HepG2 (cell line): ENCODE data around the gene SYT8. TPM values are rescaled to one million over a fixed set of nuclear protein-coding genes. Genes with fewer than 3 reads are reported as not detected.

Experiments used
- ATAC-seq: fragments of 200-7000 bp; cut with Tn5 transposase; 3 replicates; pipeline ENCODE4 v1.9.1; 2020; ENCODE audit warnings: mild to moderate bottlenecking, moderate library complexity
- BruUV-seq: library from RNA; stranded (reverse); fragments of 400-500 nt; replicated peaks from 2 replicates; lab custom pipeline; 2021; lab: Mats Ljungman, UMichigan
- CTCF ChIA-PET: fragments of 300-600 bp; formaldehyde crosslinking; extraction: SDS; loops from one replicate; lab custom pipeline; 2021; ENCODE audit warnings: low total read pairs, inconsistent platforms, low intra/inter-chr PET ratio; lab: Yijun Ruan, JAX
- POLR2A ChIA-PET: fragments of 350-600 bp; sonication (Branson Sonifier 250); formaldehyde crosslinking; loops from one replicate; lab custom pipeline; 2020; ENCODE audit warnings: antibody characterized with exemption, inconsistent platforms; lab: Yijun Ruan, JAX
- DNase-seq: peaks from one replicate; pipeline ENCODE4 v3.0.0-alpha.2; 2015; ENCODE audit warnings: low spot score
- FAIRE-seq: peaks from 3 replicates; lab custom pipeline; 2011; peaks lifted over from hg19 to GRCh38; lab: Jason Lieb, UNC
- H2AFZ ChIP-seq: one replicate; pipeline ENCODE4 v1.6.1; 2011; ENCODE audit warnings: low read length, inconsistent platforms
- H3K27ac ChIP-seq: fragments of 300-600 bp; 3 replicates; pipeline ENCODE4 v1.8.0; 2011; ENCODE audit warnings: mixed run types, mild to moderate bottlenecking, mixed read lengths, low read length, inconsistent platforms; ENCODE audit not compliant: insufficient read depth; ENCODE audit errors: extremely low read length
- H3K27me3 ChIP-seq, 2 experiments: fragments of 200-600 bp in 1 of 2; 2 replicates in 1 of 2; 3 replicates in 1 of 2; pipeline versions ENCODE4 v1.6.0 to v1.8.0; 2011; ENCODE audit warnings: low read length in 2 of 2, mild to moderate bottlenecking in 2 of 2, moderate library complexity in 2 of 2, inconsistent platforms in 1 of 2; ENCODE audit not compliant: insufficient read depth in 2 of 2, control insufficient read depth in 1 of 2
- H3K36me3 ChIP-seq, 2 experiments: fragments of 200-600 bp in 1 of 2; replicated peaks in 1 of 2; 2 replicates in 1 of 2; 3 replicates in 1 of 2; pipeline versions ENCODE4 v1.5.1 to v1.8.0; 2011; ENCODE audit warnings: low read length in 2 of 2, inconsistent platforms in 1 of 2; ENCODE audit not compliant: insufficient read depth in 2 of 2, control insufficient read depth in 1 of 2
- H3K4me1 ChIP-seq: 2 replicates; pipeline ENCODE4 v1.5.1; 2012; ENCODE audit warnings: low read length, inconsistent platforms; ENCODE audit not compliant: insufficient read depth
- H3K4me2 ChIP-seq: 2 replicates; pipeline ENCODE4 v1.6.0; 2011; ENCODE audit warnings: low read depth, low read length, inconsistent platforms
- H3K4me3 ChIP-seq, 3 experiments: fragments of 200-600 bp in 1 of 3; sonication (generic), shearing (Covaris generic) in 1 of 3; replicated peaks in 1 of 3; 2 replicates each; pipeline ENCODE4 v1.5.1; 2011 to 2016; ENCODE audit warnings: low read length in 3 of 3, inconsistent platforms in 2 of 3, low read depth in 2 of 3, mild to moderate bottlenecking in 2 of 3, control low read depth in 1 of 3, mixed read lengths in 1 of 3; ENCODE audit not compliant: insufficient read depth in 1 of 3
- H3K79me2 ChIP-seq: one replicate; pipeline ENCODE4 v1.6.1; 2011; ENCODE audit warnings: low read length, inconsistent platforms; ENCODE audit not compliant: insufficient read depth
- H3K9ac ChIP-seq: 2 replicates; pipeline ENCODE4 v1.6.0; 2011; ENCODE audit warnings: mild to moderate bottlenecking, low read depth, low read length, inconsistent platforms; ENCODE audit not compliant: insufficient read depth
- H3K9me3 ChIP-seq: 2 replicates; pipeline ENCODE4 v1.5.1; 2012; ENCODE audit warnings: mild to moderate bottlenecking, low read length
- H4K20me1 ChIP-seq: 2 replicates; pipeline ENCODE4 v1.6.0; 2011; ENCODE audit warnings: inconsistent platforms, mild to moderate bottlenecking, low read length, moderate library complexity; ENCODE audit not compliant: insufficient read depth
- DPF2 ChIP-seq: sonication (generic); formaldehyde crosslinking; IDR thresholded peaks from 2 replicates; pipeline ENCODE4 v1.4.0; 2020; ENCODE audit warnings: mild to moderate bottlenecking, low read depth, missing genetic modification reagents, borderline replicate concordance
- ETV5 ChIP-seq: IDR thresholded peaks from 2 replicates; pipeline ENCODE4 v1.6.1; 2018; ENCODE audit warnings: missing biosample characterization, missing genetic modification reagents, inconsistent platforms, borderline replicate concordance
- ISL2 ChIP-seq: sonication (generic); formaldehyde crosslinking; IDR thresholded peaks from 2 replicates; pipeline ENCODE4 v1.5.0; 2020; ENCODE audit warnings: missing genetic modification reagents
- MIER2 ChIP-seq: IDR thresholded peaks from 2 replicates; pipeline ENCODE4 v1.6.1; 2016; ENCODE audit warnings: missing biosample characterization, missing genetic modification reagents
- POLR2G ChIP-seq: fragments of 200-400 bp; formaldehyde crosslinking; IDR thresholded peaks from 2 replicates; pipeline ENCODE4 v1.6.1; 2018; ENCODE audit warnings: mild to moderate bottlenecking, low read depth, low read length, moderate library complexity
- RFX5 ChIP-seq: IDR thresholded peaks from 2 replicates; pipeline ENCODE4 v1.6.1; 2011; ENCODE audit warnings: low read depth, low read length, improper control_type of control experiment
- SP140L ChIP-seq: sonication (generic); formaldehyde crosslinking; IDR thresholded peaks from 2 replicates; pipeline ENCODE4 v1.4.0; 2020; ENCODE audit warnings: missing genetic modification reagents, borderline replicate concordance
- ZBTB20 ChIP-seq: sonication (generic); formaldehyde crosslinking; IDR thresholded peaks from 2 replicates; pipeline ENCODE4 v1.8.1; 2023; ENCODE audit warnings: missing genetic modification reagents, low read depth, mild to moderate bottlenecking, borderline replicate concordance
- ZNF274 ChIP-seq: sonication (generic); formaldehyde crosslinking; IDR thresholded peaks from 2 replicates; pipeline ENCODE4 v1.5.1; 2020; ENCODE audit warnings: mild to moderate bottlenecking, missing genetic modification reagents
- ZNF333 ChIP-seq: sonication (generic); formaldehyde crosslinking; IDR thresholded peaks from 2 replicates; pipeline ENCODE4 v1.4.0; 2020; ENCODE audit warnings: mild to moderate bottlenecking, missing genetic modification reagents, borderline replicate concordance
- ZNF501 ChIP-seq: sonication (generic); formaldehyde crosslinking; IDR thresholded peaks from 2 replicates; pipeline ENCODE4 v1.5.1; 2020; ENCODE audit warnings: mild to moderate bottlenecking, moderate library complexity, missing genetic modification reagents
- WGBS: methylation state at CpG from one replicate; pipeline ENCODE4 v1.1.6; 2017; ENCODE audit warnings: low lambda C conversion rate; 5-methylcytosine and 5-hydroxymethylcytosine counted together
- in situ Hi-C: cut with HindIII; loops from 2 replicates; pipeline ENCODE4 v1.10.0; 2017; ENCODE audit warnings: low pct_unique_long_range_greater_than_20kb; ENCODE audit not compliant: extremely low pct_ligation_motif_present
- intact Hi-C: fragments of 100-400 bp; cut with micrococcal nuclease; formaldehyde crosslinking; loops from one replicate; pipeline ENCODE4 v1.10.0; 2022; ENCODE audit not compliant: unreplicated experiment
- polyA plus RNA-seq, 8 experiments: library from polyadenylated mRNA; depleted of rRNA in 3 of 8; stranded (reverse) in 7 of 8; unstranded in 1 of 8; fragments of >200 nt; fragmentation: Illumina TruSeq in 4 of 8; extraction: Trizol in 4 of 8; gene quantifications; 2 replicates each; pipeline versions ENCODE4 v1.2.1 to v1.2.3, GENCODE V29; 2011 to 2016; ENCODE audit warnings: low read depth in 4 of 8, missing spikeins in 1 of 8, mixed read lengths in 1 of 8; ENCODE audit not compliant: insufficient read depth in 1 of 8
- total RNA-seq, 5 experiments: library from RNA; depleted of rRNA; stranded (reverse); fragments of >200 nt; fragmentation: Illumina TruSeq; extraction: Trizol; gene quantifications; 2 replicates each; pipeline ENCODE4 v1.2.3, GENCODE V29; 2016; ENCODE audit warnings: low read depth in 1 of 5
- TF ChIP-seq, protein P1 (sequence below): sonication (generic); formaldehyde crosslinking; IDR thresholded peaks from 2 replicates; pipeline ENCODE4 v1.4.0; 2020; ENCODE audit warnings: missing genetic modification reagents, borderline replicate concordance

The SYT8 gene
- total and polyA plus RNA-seq, 2 of the 13 experiments (the other 11 are each of a cell fraction or from before 2014, with no cell fraction given), result 0.60 to 2.3 TPM

DNA sequence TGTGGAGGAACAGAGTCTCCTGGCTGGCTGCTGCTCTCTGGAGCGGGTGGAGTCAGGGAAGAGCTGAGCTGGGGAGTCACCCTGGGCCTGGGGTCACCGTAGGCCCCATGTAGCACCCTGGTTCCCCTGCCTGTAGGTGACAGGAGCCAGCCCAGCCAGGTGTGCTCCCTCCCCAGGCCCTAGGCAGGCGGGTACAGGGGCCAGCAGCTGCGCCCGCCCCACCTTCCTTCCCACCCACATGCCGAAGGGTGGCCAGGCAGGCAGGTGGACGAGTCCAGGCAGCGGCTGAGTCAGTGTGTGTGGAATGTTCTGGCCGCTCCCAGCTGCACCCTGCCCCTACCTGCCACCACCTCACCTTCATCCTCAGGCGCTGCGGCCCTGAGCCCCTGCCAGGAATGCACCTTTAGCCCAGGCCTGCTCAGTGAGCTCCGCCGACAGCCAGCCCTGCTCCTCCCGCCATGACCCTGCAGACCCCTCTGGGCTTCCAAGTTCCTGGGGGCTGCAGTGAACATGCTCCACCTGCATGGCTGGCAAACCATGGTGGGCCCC, 654 bp upstream of the SYT8 start (continued):
- TF ChIP-seq MIER2 (CRISPR knock-in tag), result 0 out of 2 replicates have a peak, but pooled peaks have one; percentile 32
- TF ChIP-seq ZNF333, result no peak
- 0 out of 2 replicates have a peak, but pooled peaks have one; percentile 24 for TF ChIP-seq DPF2 (CRISPR knock-in tag)
- no peak for TF ChIP-seq ISL2 (CRISPR knock-in tag)
- no peak for TF ChIP-seq POLR2G
- TF ChIP-seq ZNF274 (CRISPR knock-in tag), result peak; percentile 87
- 0 out of 2 replicates have a peak, but pooled peaks have one; percentile 38 for TF ChIP-seq ZNF501 (CRISPR knock-in tag)
- no peak for TF ChIP-seq RFX5
- 0 out of 2 replicates have a peak, but pooled peaks have one; percentile 8 for TF ChIP-seq ETV5 (CRISPR knock-in tag)

DNA sequence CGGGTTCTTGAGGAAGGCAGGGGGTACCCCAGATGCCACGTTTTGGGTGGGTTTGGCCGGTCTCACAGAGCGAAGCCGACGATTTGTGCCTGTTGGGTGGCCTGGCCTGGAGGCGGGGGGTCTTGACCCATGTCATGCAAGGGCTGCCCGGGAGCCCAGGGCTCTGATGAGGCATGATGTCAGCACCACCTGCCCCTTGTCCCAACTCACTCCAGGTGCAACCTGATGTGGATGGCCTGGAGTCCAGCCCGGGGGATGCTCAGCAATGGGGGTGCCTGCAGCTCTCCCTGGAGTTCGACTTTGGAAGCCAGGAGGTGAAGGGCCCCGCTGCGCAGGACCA, 851 bp downstream of the SYT8 start:
- no peak overlapping the region for H3K4me3 ChIP-seq
- ChIA-PET POLR2A (no interaction called here), CTCF (interaction anchor here (3.8 kb wide), 1 partner anchor 316 kb away, joined by 60 read pairs; no protein-coding TSS in a partner anchor)
- ATAC-seq (no peak), FAIRE-seq (no peak), DNase-seq (no peak)
- TF ChIP-seq ZBTB20 (CRISPR knock-in tag) (no peak), SP140L (no peak)
- TF ChIP-seq, protein P1, sequence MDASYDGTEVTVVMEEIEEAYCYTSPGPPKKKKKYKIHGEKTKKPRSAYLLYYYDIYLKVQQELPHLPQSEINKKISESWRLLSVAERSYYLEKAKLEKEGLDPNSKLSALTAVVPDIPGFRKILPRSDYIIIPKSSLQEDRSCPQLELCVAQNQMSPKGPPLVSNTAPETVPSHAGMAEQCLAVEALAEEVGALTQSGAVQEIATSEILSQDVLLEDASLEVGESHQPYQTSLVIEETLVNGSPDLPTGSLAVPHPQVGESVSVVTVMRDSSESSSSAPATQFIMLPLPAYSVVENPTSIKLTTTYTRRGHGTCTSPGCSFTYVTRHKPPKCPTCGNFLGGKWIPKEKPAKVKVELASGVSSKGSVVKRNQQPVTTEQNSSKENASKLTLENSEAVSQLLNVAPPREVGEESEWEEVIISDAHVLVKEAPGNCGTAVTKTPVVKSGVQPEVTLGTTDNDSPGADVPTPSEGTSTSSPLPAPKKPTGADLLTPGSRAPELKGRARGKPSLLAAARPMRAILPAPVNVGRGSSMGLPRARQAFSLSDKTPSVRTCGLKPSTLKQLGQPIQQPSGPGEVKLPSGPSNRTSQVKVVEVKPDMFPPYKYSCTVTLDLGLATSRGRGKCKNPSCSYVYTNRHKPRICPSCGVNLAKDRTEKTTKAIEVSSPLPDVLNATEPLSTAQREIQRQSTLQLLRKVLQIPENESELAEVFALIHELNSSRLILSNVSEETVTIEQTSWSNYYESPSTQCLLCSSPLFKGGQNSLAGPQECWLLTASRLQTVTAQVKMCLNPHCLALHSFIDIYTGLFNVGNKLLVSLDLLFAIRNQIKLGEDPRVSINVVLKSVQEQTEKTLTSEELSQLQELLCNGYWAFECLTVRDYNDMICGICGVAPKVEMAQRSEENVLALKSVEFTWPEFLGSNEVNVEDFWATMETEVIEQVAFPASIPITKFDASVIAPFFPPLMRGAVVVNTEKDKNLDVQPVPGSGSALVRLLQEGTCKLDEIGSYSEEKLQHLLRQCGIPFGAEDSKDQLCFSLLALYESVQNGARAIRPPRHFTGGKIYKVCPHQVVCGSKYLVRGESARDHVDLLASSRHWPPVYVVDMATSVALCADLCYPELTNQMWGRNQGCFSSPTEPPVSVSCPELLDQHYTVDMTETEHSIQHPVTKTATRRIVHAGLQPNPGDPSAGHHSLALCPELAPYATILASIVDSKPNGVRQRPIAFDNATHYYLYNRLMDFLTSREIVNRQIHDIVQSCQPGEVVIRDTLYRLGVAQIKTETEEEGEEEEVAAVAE, result no peak
- H4K20me1 ChIP-seq, result no peaks in the 10 kb centered on the region
- H3K4me1 ChIP-seq, result peaks cover 61% of the 10 kb centered on the region
- H3K79me2 ChIP-seq, result no peaks in the 10 kb centered on the region
- no peaks in the 10 kb centered on the region for H3K36me3 ChIP-seq
- BruUV-seq, result no TSS peak
- intact Hi-C loops (loop anchor here (2.0 kb wide), 3 partner anchors 43 to 315 kb away; partner anchors contain the start of gene CTSD), in situ Hi-C loops (no loop called here)
- no peak overlapping the region for H3K4me2 ChIP-seq
- WGBS, result 65% methylated on average over 6 of the region's 12 CpGs
- no peaks in the 10 kb centered on the region for H3K9me3 ChIP-seq
- no peak overlapping the region for H2AFZ ChIP-seq
- no peak overlapping the region for H3K27ac ChIP-seq
- H3K9ac ChIP-seq, result no peak overlapping the region
- peaks cover 9 to 16% of the 10 kb centered on the region in 2 experiments; a peak in 4 of 5 replicates for H3K27me3 ChIP-seq
